Prostate gland (tissue), 2 donors: Measurements from ENCODE around the gene OSBP.

Source experiments
- POLR2A ChIP-seq: fragments of 450-650 bp; IDR thresholded peaks from one replicate; pipeline ENCODE4 v1.6.1; 2016; ENCODE audit warnings: antibody characterized with exemption, mild to moderate bottlenecking
- POLR2AphosphoS5 ChIP-seq: sonication (generic); formaldehyde crosslinking; IDR thresholded peaks from one replicate; pipeline ENCODE4 v1.6.1; 2017; ENCODE audit warnings: antibody characterized with exemption
- TF ChIP-seq, protein P1 (sequence below), 4 experiments: fragments of 200-600 bp in 2 of 4; fragments of 450-650 bp in 2 of 4; sonication (generic) in 2 of 4; IDR thresholded peaks; 1 replicate in 3 of 4; 2 replicates in 1 of 4; pipeline ENCODE4 v1.5.1; 2016 to 2019; ENCODE audit warnings: antibody characterized with exemption in 4 of 4, mild to moderate bottlenecking in 2 of 4, moderate library complexity in 2 of 4

DNA sequence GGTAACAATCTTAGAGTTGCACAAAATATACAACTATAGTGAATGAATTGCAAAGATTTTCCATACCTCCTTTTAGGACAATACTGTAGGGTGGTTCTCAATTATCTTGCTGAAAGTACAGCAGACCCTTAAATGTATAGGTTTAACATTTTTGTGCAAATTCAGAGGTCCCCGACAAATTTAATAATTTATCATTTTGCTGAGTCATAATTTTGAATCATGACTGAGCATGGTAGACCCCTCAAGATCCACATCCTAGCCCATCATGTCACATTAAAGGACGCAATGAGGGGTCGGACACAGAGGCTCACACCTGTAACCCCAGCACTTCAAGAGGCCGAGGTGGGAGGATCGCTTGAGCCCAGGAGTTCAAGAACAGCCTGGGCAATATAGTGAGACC is 43.5 kb downstream of the OSBP start:
- TF ChIP-seq, protein P1, sequence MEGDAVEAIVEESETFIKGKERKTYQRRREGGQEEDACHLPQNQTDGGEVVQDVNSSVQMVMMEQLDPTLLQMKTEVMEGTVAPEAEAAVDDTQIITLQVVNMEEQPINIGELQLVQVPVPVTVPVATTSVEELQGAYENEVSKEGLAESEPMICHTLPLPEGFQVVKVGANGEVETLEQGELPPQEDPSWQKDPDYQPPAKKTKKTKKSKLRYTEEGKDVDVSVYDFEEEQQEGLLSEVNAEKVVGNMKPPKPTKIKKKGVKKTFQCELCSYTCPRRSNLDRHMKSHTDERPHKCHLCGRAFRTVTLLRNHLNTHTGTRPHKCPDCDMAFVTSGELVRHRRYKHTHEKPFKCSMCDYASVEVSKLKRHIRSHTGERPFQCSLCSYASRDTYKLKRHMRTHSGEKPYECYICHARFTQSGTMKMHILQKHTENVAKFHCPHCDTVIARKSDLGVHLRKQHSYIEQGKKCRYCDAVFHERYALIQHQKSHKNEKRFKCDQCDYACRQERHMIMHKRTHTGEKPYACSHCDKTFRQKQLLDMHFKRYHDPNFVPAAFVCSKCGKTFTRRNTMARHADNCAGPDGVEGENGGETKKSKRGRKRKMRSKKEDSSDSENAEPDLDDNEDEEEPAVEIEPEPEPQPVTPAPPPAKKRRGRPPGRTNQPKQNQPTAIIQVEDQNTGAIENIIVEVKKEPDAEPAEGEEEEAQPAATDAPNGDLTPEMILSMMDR (IDR thresholded peaks at IDR 0.05), result no peak
- no peak for TF ChIP-seq POLR2A
- TF ChIP-seq POLR2AphosphoS5, result no peak
